DOHH2 (cell line): ENCODE data around the gene PROK2.

Experiments
- H3F3A ChIP-seq: fragments of 200-600 bp; sonication (generic), shearing (Covaris generic); 2 replicates; pipeline ENCODE4 v1.6.0; 2016; ENCODE audit warnings: antibody characterized with exemption, mild to moderate bottlenecking; ENCODE audit not compliant: control insufficient read depth, insufficient read depth
- H3K27ac ChIP-seq: fragments of 200-600 bp; sonication (generic); 2 replicates; pipeline ENCODE4 v1.5.1; 2014; ENCODE audit warnings: low read depth, mild to moderate bottlenecking, low read length, moderate library complexity
- H3K27me3 ChIP-seq: fragments of 200-600 bp; sonication (generic); 2 replicates; pipeline ENCODE4 v1.6.1; 2014; ENCODE audit warnings: mild to moderate bottlenecking, low read length, mixed read lengths; ENCODE audit not compliant: control insufficient read depth
- H3K36me3 ChIP-seq: fragments of 200-600 bp; sonication (generic); 2 replicates; pipeline ENCODE4 v1.6.1; 2014; ENCODE audit warnings: mild to moderate bottlenecking, low read length, moderate library complexity, mixed read lengths; ENCODE audit not compliant: control insufficient read depth
- H3K4me1 ChIP-seq: fragments of 200-600 bp; sonication (generic); 2 replicates; pipeline ENCODE4 v1.6.1; 2014; ENCODE audit warnings: mild to moderate bottlenecking, low read length, mixed read lengths; ENCODE audit not compliant: control insufficient read depth
- H3K4me2 ChIP-seq: fragments of 200-600 bp; sonication (generic); 2 replicates; pipeline ENCODE4 v1.6.0; 2014; ENCODE audit warnings: mild to moderate bottlenecking, low read length, moderate library complexity
- H3K4me3 ChIP-seq: fragments of 200-600 bp; sonication (generic); 2 replicates; pipeline ENCODE4 v1.5.1; 2014; ENCODE audit warnings: mild to moderate bottlenecking, low read length, mixed read lengths
- H3K79me2 ChIP-seq: fragments of 200-600 bp; sonication (generic); 2 replicates; pipeline ENCODE4 v1.6.1; 2014; ENCODE audit warnings: mild to moderate bottlenecking, low read length, mixed read lengths; ENCODE audit not compliant: control insufficient read depth
- H3K9me2 ChIP-seq: fragments of 200-600 bp; sonication (generic); replicated peaks from 2 replicates; pipeline ENCODE4 v1.6.1; 2014; ENCODE audit warnings: mild to moderate bottlenecking, low read length, mixed read lengths; ENCODE audit not compliant: control insufficient read depth
- H3K9me3 ChIP-seq: fragments of 200-600 bp; sonication (generic); 2 replicates; pipeline ENCODE4 v1.6.1; 2014; ENCODE audit warnings: antibody characterized with exemption, low read length, mixed read lengths; ENCODE audit not compliant: control insufficient read depth, insufficient read depth
- H4K20me1 ChIP-seq: fragments of 200-600 bp; sonication (generic); 2 replicates; pipeline ENCODE4 v1.6.0; 2014; ENCODE audit warnings: low read depth, mild to moderate bottlenecking, antibody characterized with exemption, low read length, moderate library complexity; ENCODE audit not compliant: control insufficient read depth, insufficient read depth
- CTCF ChIP-seq: fragments of 200-600 bp; sonication (generic); IDR thresholded peaks from one replicate; pipeline ENCODE4 v1.5.1; 2014; ENCODE audit warnings: antibody characterized with exemption, mild to moderate bottlenecking, low read depth, low read length; ENCODE audit not compliant: poor library complexity, severe bottlenecking
- EZH2phosphoT487 ChIP-seq: fragments of 200-600 bp; sonication (generic); IDR thresholded peaks from 2 replicates; pipeline ENCODE4 v1.6.1; 2017; ENCODE audit warnings: borderline replicate concordance, mild to moderate bottlenecking, antibody characterized with exemption, low read length, moderate library complexity, mixed read lengths

The PROK2 gene

GRCh38 chr3:71801986-71802385 is 17.0 kb upstream of the PROK2 start:
- H4K20me1 ChIP-seq: no peaks in the 10 kb centered on the region
- no peaks in the 10 kb centered on the region for H3F3A ChIP-seq
- no peaks in the 10 kb centered on the region for H3K4me1 ChIP-seq
- no peaks in the 10 kb centered on the region for H3K9me2 ChIP-seq
- TF ChIP-seq EZH2phosphoT487 (no peak), CTCF (no peak)
- no peaks in the 10 kb centered on the region for H3K9me3 ChIP-seq
- no peak overlapping the region for H3K4me3 ChIP-seq
- no peak overlapping the region for H3K27ac ChIP-seq
- H3K27me3 ChIP-seq: 0 out of 2 replicates have a peak, but pooled peaks cover 4% of the 10 kb centered on the region
- H3K36me3 ChIP-seq: no peaks in the 10 kb centered on the region
- no peaks in the 10 kb centered on the region for H3K79me2 ChIP-seq
- H3K4me2 ChIP-seq: no peak overlapping the region

DNA sequence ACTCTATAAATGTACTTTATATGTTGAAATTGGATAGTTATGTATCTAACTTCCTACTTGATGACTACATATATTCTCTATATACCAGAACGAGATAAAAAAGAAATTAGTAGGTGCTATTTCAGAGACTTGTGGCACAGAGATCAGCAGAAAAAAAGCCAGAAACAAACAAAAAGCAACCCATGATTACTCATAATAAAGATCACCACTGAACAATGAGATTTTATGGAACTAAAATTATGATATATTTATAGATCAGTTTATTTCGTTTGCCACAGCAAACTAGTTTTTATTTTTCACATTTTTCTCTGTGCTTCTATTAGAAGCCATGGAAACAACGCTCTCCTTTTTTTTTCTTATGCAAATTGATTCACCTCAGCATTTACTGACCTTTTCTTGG is 15.1 kb upstream of the PROK2 start:
- Histone ChIP-seq H3K79me2 (no peaks in the 10 kb centered on the region), H3K4me2 (no peak overlapping the region), H3K36me3 (no peaks in the 10 kb centered on the region), H3K9me3 (no peaks in the 10 kb centered on the region), H3K4me3 (no peak overlapping the region), H3K9me2 (no peaks in the 10 kb centered on the region), H3K27ac (no peak overlapping the region), H3K27me3 (0 out of 2 replicates have a peak, but pooled peaks cover 4% of the 10 kb centered on the region), H3F3A (no peaks in the 10 kb centered on the region), H3K4me1 (no peaks in the 10 kb centered on the region), H4K20me1 (no peaks in the 10 kb centered on the region)
- TF ChIP-seq EZH2phosphoT487 (no peak), CTCF (no peak)

DNA sequence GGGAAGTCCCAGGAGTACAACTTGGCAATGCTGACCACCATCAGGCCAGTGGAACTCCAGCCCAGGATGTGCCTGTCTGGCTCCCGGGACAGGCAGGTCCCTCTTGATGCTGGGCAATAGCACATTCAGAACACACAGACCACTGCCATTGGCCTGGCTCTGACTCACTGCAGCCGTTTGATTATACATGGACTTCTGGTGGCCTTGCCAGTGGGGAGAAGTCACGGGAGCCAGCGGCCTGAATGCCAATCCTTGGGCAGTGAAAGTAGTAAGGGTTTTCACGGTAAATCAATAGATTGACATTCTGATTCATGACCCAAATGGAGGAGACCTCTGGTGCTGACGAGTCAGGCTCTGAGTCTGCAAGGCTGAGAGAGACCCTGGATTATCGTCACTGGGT is 12.5 kb upstream of the PROK2 start:
- Histone ChIP-seq H3K36me3 (no peaks in the 10 kb centered on the region), H3K79me2 (no peaks in the 10 kb centered on the region), H3K27ac (no peak overlapping the region), H3K4me1 (no peaks in the 10 kb centered on the region), H4K20me1 (no peaks in the 10 kb centered on the region), H3K9me3 (no peaks in the 10 kb centered on the region), H3K4me3 (no peak overlapping the region), H3K4me2 (no peak overlapping the region), H3K27me3 (0 out of 2 replicates have a peak, but pooled peaks cover 9% of the 10 kb centered on the region), H3K9me2 (no peaks in the 10 kb centered on the region), H3F3A (no peaks in the 10 kb centered on the region)
- TF ChIP-seq CTCF (no peak), EZH2phosphoT487 (no peak)
